Pulmonary artery endothelial cell (primary cell): Measurements from ENCODE around the gene EYA2. TPM values are rescaled to one million over a fixed set of nuclear protein-coding genes. Genes with fewer than 3 reads are reported as not detected.

Experiments
- DNase-seq: peaks from one replicate; pipeline ENCODE4 v3.0.0-alpha.2; 2011; ENCODE audit warnings: low read depth, low spot score
- total RNA-seq: library from RNA; depleted of rRNA; stranded (reverse); fragments of >200 nt; gene quantifications from 2 replicates; pipeline ENCODE4 v1.2.3, GENCODE V29; 2014

EYA2 gene
- total RNA-seq, 1 donor from 2014 or later = not detected

DNA sequence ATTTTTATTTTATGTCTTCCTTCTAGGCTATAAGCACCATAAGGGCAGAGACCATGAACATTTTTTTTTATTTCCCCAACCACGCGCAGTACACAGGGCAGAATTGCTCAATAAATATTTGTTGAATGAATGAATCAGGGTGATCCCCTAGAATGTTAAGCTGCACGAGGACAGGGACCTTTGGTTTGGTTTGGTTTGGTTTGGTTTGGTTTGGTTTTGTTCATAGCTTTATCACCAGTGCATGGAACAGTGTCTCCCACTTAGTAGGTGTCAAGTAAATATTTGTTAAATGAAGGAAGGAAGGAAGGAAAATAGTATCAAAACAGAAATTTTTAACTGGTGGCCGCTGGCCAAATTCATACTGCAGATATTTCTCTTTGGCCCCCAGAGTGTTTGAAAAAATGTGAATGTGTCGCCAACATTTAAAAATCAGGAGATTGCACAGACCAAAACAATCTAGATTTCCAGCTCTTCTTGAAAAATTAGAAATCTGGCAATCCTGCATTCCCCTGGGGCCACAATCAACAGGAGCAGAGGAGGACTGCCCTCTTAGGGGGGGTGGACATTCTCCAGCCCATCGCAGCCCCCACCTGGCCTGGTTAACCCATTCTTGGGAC lies 205.3 kb downstream of the EYA2 start:
- DNase-seq = no peak

DNA sequence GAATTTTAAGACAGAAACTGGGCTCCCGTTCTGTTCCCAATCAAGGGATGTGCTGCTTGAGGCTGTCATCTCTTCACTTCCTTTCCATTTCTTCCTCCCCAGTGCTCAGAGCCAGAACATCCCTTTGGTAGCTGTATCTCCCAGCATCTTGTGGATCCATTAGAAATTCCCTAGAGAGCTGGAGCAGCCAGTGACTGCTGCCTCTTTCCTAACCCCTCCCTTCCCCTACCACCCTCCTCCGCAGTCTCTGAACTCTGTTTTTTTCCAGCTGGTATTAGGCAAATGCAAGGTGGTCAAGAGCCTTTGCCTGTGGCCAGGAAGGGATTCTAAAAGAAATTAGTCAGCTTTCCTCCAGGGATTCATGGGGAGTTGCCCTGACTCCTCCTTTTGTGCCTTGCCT lies 208.0 kb downstream of the EYA2 start:
- no peak for DNase-seq

DNA sequence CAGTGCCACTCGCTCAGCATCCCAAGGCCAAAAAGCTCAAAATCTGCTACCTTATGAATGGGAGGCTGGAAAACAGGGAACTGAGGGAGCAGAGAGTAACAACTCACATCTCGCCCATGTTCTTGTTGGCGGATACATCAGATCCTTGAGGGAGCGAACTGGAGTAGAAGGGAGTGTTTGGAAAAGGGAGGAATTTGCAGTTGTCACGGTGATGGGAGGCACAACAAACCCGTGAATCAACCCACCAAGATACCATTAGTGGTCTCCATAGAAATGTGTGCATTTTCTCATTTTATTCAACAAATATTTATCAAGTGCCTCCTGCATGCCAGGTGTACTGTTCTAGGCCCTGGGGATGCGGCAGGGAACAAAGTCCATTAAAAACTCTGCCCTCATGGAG lies 212.1 kb downstream of the EYA2 start:
- no peak for DNase-seq

DNA sequence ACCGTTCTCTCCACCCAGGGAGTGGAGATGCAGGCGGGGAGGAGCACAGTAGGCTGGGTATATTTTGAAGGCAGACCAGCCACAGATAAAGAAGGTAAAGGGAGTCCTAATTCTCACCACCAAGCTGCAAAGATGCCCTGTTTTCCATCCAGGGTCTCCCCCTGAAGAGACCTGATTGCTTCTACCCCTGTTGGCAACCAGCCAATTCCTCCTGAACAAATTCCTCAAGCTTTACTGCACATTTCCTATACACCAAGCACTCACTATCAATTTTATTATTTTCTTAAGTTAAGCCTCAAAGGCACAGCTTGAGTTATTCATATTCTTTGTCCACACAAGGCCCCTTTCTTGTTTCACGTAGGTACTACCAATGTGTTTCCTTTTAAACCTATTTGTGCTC lies 214.4 kb downstream of the EYA2 start:
- no peak for DNase-seq

DNA sequence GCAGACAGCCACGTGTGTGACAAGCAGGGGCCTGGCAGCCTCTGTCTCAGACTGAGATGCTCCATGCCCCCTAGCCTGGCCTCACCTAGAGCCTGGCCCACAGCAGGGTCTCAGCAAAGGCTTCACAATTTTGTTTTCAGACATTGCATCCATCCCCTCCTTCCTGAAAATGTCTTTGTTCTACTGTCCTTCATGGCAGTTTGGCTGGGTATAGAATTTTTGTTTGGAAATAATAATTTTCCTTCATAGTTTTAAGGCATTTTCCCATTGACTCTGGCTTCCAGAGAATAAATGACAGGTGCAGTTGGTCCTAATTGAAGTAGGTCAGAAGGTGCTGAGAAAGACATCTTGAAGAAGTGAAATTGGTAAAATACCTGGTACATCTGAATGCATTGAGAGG lies 216.2 kb downstream of the EYA2 start:
- no peak for DNase-seq

DNA sequence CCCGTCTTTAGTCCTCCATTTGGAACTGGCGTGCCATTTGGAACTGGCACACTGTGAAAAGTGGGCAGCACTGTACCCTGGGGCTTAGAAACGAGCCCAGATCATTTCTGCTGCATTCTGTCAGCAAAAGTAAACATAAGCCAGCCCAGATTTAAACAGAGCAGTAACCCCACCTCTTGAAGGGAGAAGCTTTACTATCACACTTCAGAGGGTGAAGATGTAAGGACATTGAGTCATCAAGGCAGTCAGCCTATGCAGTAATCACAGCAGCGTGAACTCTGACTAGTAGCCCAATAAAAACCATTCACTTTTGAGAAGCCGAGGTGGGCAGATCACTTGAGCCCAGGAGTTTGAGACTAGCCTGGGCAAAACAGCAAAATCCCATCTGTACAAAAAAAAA lies 216.9 kb downstream of the EYA2 start:
- DNase-seq = no peak

DNA sequence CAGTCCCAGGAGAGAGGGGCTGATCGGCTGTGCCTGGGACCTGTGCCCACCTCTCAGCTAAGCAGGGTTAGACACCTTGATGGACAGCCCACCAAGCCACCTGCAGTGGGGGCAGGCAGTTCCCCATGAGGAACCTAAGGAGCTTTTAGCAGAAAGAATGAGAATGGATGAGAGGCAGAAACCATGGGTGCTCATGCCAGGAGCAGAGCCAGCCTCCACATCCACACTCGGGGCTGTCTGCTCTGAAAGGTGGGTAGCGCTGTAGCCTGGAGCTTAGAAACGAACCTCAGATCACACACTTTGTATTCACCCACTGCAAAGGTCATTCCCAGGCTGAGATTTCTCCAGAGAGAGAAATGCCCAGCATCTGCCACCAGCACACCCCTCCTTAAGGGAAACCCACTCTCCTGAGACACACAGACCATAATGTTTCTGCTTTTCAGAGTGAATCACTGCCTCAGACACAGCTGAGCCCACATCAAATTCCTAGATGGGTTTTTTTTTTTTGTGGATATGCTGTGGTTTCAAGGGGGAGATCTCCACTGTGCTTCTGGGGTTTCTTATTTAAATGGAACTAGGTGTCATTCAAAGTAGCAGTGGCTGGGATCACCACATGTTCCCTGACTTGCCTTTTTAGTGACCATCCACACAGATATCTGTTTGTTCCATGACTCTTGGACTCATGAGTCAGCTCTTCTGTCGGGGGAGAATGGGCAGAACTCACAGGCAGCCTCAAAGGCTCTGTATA lies 218.9 kb downstream of the EYA2 start:
- DNase-seq = no peak

DNA sequence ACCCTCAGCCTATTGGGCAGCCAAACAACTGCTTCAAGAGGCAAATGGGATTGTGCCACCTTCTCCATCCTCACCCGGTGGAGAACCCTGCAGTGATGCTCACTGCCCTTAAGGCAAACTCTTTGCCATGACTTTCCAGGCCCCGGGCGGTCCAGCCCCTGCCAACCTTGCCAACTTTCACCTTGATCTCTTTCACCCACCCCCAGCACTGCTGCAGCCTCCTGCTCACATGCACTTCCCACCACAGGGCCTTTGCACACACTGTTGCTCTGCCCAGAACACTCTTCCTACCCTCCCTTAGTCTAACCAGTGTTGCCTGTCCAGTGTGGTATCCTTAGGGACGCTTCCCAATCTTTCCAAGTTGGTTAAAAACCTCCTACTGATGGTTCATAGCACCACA lies 221.1 kb downstream of the EYA2 start:
- DNase-seq = no peak

DNA sequence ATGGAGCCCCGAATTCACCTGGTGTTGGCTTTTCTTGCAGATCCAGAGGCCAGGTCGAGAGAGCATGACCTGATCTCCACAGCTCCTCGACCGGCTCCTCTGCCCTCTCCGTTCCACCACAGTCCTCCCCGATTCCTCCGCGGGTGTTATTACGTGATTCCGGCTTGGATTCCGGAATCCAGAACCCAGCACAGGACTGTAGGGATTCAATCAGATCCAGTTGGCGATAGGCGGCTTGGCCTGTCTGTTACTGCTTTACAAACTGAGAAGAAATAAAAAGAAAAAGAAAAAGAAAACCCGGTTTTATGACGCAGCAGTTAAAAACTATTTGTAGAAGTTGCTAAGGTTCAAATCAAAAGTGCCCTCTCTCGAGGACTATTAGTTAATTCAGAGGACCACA lies 222.7 kb downstream of the EYA2 start:
- DNase-seq = no peak

DNA sequence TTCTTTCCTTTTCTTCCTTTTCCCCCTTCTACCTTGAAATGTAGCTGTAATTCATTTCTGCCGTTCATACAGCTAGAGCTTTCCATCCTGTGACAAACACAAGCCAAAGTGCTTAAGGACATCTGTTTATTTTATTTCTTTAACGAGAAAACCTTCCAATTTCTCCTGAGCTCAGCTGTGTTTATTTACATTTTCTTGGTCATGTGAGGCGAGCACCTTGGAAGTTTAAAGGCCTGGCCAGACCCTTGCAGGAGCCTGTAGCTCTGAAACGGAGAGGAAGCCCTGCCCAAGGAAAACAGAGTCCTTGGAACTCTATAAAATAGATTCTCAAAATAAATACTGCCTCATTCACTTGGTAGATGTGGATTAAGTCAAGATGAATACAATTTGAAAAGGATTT lies 223.1 kb downstream of the EYA2 start:
- DNase-seq = no peak

DNA sequence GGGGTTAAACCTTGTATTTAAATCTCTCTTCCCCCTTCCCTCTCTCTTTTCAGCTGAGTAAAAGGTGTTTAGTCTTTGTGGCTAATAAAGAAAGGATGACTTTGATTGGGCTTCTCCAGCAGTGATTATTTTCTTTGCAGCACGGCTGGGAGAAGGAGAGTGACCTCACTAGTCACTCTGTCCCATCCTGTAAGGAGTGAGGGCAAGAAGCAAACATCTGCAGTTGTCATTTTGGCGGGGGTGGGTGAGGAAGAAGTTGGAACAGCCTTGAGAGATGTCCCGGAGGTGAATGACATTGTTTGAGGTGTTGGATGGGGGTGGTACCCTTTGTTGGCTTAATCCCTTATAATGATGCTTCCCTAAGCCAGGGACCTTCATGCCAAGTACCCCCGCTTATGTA lies 223.6 kb downstream of the EYA2 start:
- DNase-seq = no peak

DNA sequence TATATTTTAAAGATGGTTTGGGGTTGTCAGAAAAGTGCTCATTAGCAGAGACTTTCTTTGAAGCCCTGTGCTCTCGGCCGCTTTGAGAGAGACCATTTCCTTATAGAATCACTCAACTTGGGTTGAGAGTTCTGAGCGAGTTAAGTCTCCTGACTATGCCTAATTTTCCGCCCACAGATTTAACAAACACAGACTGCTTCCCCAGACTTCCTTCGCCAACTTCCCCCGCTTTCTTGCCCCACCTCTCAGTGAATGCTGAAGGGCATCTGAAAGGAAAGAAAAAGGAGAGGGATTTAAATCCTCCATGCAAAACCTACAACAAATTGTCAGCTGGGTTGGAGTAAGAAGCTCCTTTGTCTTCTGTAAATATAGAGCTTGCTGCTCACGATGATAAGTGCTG lies 224.0 kb downstream of the EYA2 start:
- no peak for DNase-seq

DNA sequence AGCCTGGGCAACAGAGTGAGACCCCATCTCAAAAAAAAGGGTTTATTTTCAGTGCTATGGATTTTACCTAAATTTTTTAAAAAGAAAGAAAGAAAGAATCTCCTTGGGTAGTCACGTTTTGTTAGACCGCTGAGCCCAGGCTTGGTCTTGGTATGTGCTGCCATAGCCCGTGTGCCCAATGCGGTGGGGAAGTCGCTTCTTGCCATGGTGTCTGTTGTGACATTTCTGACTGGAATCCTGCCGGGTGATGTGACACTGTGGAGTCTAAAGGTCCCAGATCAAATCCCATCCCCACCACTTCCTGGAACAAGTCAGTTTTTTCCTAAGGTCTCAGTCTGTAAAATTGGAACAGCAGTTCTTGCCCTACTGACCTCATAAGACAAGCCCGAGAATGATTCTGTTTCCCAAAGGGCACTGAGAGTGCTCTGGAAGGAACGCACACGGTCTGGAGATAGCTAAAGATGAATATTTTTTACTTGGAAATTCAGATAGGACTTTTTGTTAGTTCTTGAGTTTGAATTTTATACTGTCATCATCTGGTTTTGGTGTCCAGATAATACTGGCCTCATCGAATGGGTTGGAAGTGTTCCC lies 225.8 kb downstream of the EYA2 start:
- no peak for DNase-seq

DNA sequence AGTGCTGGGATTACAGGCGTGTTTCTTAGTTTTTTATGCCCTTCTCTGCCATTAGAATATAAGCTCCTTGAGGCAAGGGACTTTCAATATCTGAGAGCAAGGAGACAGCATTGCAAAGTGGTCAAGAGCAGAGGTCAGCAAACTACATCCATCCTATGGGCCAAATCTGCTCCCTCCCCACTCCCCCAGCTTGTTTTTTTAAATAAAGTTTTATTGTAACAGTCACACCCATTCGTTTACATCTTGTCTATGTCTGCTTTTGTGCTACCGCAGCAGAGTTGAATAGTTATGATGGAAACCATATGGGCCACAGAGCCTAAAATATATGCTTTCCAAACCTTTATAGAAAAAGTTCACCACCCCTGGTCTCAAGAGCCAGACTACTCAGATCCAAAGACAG lies 227.9 kb downstream of the EYA2 start:
- DNase-seq = no peak

DNA sequence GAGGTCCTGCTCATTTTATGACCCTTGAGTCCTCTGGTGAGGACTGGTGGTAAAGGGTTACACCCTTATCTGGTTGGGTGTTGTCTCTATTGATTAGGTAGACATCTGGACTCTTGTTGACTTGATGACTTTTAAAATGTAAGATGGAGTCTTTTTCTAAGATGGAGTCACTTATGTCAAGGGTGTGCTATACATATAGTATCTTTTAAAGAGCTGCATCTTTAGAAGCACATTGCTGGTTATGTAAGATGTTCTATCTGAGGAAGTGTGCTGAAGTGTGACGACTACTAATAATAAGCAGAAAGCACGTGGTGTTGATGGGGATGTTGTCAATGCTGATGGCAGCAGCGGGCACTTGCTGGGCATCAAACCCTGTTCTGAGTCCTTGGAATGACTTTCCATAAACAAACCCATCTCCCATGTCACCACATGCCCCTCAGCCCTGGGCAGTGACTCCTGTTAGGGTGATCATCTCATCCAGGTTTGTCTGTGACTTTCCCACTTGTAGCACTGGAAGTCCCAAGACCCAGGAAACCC lies 229.6 kb downstream of the EYA2 start:
- no peak for DNase-seq

DNA sequence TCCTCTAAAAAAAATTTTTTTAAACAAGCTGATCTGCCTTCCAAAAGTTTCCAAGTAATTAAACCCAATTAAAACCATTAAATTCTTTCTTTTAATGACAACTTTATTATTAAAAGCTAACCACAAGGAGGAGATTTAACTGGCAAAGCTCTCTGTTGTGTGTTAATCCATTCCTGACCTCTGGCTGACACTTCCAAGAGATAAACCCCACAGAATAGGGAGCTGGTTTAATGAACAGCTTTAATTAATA lies 230.8 kb downstream of the EYA2 start:
- no peak for DNase-seq

DNA sequence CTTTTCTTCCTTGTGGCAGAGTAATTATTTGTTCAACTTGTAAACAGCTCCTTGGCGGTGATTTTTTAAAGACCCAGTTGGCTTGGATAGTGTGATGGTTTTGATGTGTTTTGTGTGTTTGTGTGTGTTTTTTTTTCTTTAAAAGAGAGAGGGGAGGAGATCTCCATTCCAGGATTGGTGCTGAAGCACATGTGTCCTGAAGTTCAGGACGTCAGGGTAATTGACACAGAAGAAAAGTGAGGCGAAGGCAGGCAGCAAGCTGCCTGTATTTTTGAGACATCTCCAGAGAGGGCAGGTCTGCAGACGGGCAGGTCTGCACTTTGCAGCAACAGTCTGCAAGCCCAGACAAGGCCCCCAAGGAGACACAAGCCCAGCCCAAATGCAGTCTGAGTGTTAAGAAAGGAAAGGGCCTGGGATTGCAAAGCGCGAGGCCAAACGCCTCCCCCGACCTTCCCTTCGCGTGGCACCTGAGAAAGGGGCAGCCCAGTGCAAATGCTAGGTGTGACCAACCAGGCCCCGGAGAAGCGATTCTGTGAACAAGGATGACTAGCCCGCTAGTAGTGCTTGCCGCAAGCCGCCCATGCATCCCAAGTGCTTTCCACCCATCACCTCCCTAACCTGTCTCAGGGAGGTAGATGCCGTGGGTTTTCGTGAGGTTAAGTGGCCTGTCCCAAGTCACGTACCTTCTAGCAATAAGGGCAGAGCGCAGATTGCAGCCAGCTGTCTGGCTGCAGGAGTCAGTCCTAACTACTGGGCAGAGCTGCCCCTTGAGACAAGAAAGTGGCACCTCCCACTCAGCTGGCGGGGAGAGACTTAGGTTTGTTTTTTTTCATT lies 231.3 kb downstream of the EYA2 start:
- no peak for DNase-seq

DNA sequence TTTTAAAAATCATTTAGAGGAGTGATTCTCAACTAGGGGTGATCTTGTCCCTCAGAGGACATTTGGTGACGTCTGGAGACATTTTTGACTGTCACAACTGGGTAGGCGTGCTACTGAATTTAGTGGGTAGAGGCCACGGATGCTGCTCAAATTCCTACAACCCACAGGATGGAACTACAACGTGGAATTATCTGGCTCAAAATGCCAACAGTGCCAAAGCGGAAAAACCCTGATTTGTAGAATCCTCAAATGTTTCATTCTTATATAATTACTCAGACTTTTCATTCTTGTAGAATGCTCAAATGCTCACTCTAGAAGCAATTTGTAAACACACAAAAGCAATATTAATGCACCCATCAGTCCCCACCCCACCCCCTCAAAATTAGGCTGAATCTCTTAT lies 232.1 kb downstream of the EYA2 start:
- DNase-seq = no peak

DNA sequence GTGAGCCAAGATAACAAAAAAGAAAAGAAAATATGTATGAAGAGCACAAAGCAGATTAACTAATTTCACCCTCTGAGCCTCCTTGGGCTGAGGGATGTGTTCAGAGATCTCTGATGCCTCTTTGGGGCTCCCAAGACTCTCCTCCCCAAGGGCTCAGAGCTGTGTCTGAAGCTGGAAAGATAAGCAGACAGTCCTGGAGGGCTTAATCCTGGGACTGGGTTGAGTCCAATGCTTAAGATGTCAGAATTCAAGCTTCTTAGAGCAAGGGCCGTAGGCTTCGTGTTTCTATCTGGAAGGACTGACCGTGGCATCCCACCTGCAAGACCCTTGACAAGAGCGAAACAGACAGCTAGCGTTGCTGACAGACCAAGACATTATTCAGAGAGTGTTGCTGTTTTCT lies 232.9 kb downstream of the EYA2 start:
- no peak for DNase-seq

DNA sequence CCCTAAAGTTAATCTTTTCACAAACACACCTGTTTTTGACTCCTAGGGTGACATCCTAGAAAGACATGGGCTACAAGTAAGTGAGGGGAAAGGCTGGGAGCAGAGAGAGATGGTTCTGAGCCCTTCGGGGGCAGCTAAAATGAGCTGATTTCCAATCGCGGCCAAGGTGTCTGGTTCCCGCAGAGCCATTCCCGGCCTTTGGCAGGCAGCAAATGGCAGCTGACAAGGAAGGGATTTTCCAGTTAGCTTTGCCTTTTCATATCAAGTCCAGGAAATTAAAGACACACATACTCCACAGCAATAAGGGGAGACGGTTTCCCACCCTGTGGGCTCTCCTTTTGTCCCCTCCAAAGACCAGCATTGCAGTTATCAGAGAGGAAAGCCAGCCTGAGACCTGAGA lies 233.4 kb downstream of the EYA2 start:
- no peak for DNase-seq

DNA sequence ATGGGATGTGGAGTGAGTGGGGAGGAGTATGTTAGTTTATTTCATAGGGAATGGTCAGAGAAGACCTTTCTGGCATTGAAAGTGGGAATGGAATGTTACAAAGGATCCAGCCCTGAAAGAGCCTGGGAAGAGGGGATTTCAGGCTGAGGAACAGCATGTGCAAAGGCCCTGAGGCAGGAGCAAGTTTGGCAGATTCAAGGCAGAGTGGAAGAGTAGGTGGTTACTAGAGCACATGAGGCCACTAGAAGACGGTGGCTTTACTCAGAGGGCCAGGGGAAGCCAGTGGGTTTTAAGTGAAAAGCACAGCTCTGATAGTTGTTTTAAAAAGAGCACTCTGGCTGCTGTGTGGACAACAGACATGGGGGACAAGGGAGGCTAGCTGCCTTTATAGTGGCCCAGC lies 234.7 kb downstream of the EYA2 start:
- DNase-seq = no peak

DNA sequence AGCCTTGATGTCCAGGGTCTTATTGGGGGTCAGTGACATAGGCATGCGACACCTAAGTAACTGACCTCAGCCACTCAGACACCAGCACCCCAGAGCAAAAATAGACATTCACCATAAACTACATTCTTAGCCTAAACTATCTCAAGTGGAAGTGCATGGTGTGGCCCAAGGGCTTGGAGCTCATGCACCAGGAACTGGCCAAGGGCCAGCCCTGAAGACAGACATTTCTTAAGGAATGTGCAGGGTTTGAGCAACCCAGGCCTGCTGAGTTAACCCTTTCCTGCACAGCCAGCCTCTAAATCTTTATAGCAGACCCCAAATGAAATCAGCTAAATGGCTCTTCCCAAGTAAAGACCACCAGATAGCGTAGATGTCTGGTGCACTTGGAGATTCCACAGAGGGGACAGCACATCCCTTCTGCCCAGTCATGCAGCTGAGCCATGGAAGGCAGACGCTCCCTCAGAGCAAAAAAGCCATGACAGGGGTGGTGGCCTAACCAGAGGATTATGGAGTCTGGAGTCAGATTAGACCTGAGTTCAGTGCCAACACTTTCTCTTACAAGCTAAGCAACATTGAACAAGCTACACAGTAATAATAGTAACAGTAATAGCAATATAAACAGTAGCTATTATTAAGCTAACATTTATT lies 239.3 kb downstream of the EYA2 start:
- no peak for DNase-seq
